GM18517 (cell line): ENCODE results near the gene ARSB.

ENCODE experiments used
- ATAC-seq: cut with Tn5 transposase; IDR thresholded peaks from one replicate; pipeline ENCODE4 v1.9.1; 2021; ENCODE audit warnings: mild to moderate bottlenecking, moderate library complexity; ENCODE audit not compliant: unreplicated experiment

ARSB gene

GRCh38 chr5:78845470-78845869, 139.6 kb downstream of the ARSB start:
- no peak for ATAC-seq

DNA sequence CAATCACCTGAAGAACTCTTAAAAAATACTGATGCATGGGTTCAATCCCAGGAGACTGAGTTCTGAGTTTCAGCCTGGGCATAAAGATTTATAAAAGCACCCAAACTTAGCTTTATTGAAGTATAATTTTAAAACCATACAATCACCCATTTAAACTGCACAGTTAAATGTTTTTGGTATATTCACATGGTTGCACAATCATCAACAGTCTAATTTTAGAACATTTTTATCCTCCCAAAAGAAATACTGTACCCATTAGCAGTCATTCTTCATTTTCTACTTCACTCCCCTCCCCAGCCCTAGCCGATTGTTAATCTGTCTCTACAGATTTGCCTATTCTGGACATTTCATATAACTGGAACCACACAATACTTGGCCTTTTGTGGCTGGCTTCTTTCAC, 141.7 kb downstream of the ARSB start:
- ATAC-seq: no peak

DNA sequence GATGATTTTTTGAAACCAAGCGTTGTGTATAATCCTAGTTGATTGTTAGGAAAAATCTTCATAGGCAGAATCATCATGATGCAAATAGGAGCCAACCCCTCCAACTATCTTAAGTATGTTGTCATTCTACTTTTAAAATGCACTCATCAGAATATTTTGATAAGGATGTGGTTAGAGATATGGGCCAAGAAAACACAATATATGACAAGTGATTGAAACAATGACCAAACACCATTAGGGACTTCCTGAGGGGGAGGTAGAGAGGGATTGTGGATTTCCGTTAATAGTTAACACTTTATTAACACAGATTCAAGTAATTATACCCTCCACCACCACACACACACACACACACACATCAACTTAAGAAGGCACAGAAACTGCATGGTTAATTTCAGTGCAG, 143.3 kb downstream of the ARSB start:
- ATAC-seq: no peak

DNA sequence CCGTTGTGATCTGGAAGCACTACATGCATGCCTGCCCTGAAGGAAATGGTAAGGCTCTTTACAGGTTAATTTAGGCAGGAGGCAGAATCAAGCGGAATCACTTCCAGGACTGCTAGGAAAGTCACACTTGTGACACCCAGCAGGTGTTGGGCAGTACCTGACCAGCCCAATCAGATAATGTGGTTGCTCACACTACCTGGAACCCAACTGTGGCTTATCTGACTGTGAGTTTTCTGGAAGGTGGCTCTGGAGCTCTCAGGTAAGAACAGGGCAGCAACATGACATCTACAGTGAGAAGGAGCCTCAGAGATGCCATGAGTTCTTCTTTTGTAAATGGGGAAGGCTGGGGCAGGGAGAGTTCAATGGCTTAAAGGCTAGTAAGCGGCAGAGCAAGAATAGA, 146.4 kb downstream of the ARSB start:
- no peak for ATAC-seq

- ATAC-seq: no peak
Measured at GRCh38 chr5:78837836-78838235, 147.3 kb downstream of the ARSB start.

- no peak for ATAC-seq
Measured at GRCh38 chr5:78835176-78835575, 149.9 kb downstream of the ARSB start.

GRCh38 chr5:78833284-78833683, 151.8 kb downstream of the ARSB start:
- ATAC-seq: no peak

DNA sequence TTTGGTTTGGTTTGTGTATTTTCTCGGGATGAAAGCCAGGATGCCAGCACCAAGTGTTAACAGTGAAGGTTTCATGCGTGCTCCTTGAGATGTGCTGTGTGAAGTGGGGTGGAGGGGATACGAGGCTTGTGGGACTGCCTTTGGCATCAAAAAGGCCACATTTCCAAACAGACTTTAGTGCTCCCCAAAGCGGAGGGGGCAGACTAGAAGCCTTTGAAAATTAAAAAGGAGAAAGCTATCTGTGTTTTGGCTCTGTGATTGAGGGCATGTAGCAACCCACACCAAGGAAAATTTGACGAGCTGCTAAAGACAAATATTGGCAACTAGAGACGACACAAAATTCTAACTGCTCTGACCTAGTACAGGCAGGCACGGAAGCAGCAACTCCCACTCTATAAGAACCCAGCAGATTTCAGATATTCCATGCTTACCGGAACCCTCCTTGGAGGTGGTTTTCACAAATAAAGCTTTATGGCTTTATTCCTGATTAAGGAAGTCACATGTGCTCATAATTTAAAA, 154.5 kb downstream of the ARSB start:
- ATAC-seq: no peak

DNA sequence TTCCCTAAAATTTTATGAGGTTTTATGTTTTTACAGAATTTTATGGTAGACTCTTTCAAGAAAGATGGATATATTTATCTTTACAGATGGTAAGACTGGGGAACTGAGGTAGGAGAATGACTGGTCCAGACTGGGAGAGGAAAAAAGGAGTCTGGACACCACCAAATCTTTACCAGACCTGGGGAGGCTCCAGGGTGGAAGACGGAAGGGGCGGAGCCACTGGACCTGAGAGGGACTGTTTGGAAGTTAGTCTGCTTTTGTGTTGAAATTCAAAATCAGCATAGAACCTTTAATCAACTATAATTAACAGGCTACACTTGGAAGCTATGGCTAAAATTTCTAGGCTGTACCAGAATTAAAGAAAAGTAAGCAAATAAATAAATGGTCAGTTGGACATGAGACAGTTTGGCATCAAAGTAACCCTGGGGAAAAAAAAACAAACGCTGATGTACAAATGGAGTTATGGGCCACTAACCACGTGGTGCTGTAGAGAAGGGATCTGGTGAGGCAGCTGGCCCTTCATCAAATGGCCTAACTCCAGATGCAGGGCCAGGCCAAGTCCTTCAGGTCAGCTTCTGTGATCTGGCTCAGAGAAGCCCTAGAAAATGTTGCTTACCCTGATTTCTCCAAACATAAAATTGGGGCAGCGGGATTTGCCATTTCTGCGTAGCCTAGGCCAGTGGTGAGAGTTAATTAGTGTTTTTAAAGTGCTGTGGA, 155.1 kb downstream of the ARSB start:
- ATAC-seq: no peak

GRCh38 chr5:78827725-78828124, 157.4 kb downstream of the ARSB start:
- ATAC-seq: no peak

GRCh38 chr5:78824831-78825281, 160.3 kb downstream of the ARSB start:
- ATAC-seq: no peak

GRCh38 chr5:78823196-78823595, 161.9 kb downstream of the ARSB start:
- ATAC-seq: no peak

GRCh38 chr5:78821536-78822021, 163.5 kb downstream of the ARSB start:
- no peak for ATAC-seq

DNA sequence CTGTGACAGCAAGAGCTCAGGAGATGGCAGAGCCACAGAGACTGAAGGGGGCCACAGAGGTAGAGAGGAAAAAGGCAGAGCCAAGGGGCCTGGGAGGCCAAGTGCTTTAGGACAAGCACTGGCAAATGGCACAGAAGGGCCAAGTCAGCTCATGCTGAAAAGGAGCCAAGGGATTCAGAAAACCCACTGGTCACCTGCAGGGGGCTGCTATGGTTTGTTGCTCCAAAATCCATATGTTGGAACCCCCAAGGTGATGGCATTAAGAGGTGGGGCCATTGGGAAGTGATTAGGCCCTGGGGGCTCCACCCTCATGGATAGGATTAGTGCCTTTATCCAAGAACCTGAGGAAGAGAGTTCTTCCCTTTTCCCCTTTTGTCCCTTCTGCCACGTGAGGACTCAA, 165.4 kb downstream of the ARSB start:
- no peak for ATAC-seq

GRCh38 chr5:78819166-78819565, 165.9 kb downstream of the ARSB start:
- no peak for ATAC-seq

GRCh38 chr5:78816143-78816765, 168.9 kb downstream of the ARSB start:
- ATAC-seq: no peak

DNA sequence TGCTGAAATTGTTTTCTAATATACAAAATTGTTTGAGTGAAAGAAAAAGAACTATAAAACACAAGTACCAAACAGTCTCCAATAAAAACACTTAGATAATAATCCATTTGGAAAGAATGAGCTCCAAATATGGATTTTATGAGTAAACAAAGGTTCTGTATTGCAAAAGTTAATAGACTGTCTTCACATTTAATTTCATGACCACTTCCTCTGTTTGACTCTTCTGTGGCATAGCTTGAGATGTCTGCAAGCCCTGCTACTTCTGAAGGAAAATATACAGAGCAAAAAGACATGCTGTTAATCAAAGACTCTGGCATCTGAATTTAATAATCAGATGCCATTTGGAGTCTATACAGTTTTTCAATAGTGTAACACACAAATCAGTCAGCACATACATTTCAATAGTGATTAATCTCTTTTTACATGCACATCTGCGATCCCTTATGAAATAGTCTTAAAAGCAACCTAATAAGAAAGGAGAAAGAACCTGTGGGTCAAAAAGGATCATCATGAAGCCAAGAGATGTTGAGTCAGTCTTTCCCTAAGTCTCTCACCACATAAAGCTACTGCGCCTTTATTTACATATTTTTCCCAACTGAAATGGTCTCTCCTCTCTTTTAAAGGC, 171.1 kb downstream of the ARSB start:
- no peak for ATAC-seq

DNA sequence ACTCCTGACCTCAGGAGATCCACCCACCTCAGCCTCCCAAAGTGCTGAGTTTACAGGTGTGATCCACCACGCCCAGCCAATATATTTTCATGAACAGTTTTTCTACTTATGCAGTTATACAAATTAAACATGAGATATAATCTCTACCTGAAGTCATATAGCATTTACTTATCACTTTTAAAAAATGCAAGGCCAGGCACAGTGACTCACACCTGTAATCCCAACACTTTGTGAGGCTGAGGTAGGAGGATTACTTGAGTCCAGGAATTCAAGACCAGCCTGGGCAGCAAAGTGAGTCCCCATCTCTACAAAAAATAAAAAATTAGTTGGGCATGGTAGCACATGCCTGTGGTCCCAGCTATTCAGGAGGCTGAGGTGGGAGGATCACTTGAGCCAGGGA, 171.8 kb downstream of the ARSB start:
- ATAC-seq: no peak

- ATAC-seq: no peak
Measured at GRCh38 chr5:78811866-78812265, 173.2 kb downstream of the ARSB start.

DNA sequence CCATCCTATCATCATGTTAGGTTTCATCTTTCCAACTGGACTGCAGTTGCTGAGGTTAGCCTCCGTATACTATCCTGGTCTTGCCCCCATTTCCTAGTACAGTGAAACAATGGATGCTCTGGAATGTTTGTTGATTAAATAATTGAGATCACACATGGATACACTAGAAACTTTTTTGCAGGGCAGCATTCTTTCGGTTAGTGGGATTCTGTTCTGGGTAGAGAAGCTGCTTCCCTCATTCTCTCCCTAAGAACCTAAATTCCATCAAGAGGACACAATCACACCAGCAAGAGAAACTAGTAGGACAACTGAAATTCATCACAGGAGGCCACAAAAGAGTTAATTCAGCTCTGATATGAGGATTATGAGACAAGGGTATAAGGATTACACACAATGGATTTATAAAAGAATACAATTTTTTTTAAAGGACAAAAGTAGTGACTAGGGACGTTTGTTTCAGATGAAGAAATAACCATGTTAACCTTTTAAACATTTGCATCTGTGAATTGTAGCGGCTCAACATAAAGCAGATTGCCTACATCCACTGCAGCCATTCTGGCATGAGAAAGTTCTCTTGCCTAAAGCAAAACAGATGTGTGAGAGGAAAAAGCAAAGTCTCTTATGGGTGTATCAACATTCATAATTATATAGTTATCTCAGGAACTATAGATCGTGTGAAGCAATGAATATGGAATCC, 173.8 kb downstream of the ARSB start:
- ATAC-seq: no peak
